Aorta (tissue), 5 donors: ENCODE data around the gene HSD17B12. TPM values are rescaled to one million over a fixed set of nuclear protein-coding genes. Genes with fewer than 3 reads are reported as not detected.
"Not testable (repeated sequence)": the region's sequence is repeated elsewhere in the genome, so short reads cannot be mapped to it uniquely, and the experiment has no call there.

Experiments
- ATAC-seq: fragments of 200-7000 bp; cut with Tn5 transposase; one replicate; pipeline ENCODE4 v1.9.1; 2022; ENCODE audit warnings: moderate library complexity; ENCODE audit not compliant: low FRiP score
- DNase-seq, 2 donors: peaks; one replicate each; pipeline ENCODE4 v3.0.0-alpha.2; 2020
- H3K27ac ChIP-seq, 2 donors: one replicate each; pipeline ENCODE4 v1.5.1; 2013; ENCODE audit warnings: low read length in 2 of 2, mild to moderate bottlenecking in 2 of 2, moderate library complexity in 2 of 2, control low read depth in 1 of 2, inconsistent platforms in 1 of 2, low read depth in 1 of 2
- H3K27me3 ChIP-seq, 2 donors: one replicate each; pipeline ENCODE4 v1.6.1; 2013; ENCODE audit warnings: control low read depth in 1 of 2, low read length in 1 of 2, mild to moderate bottlenecking in 1 of 2, moderate library complexity in 1 of 2; ENCODE audit not compliant: insufficient read depth in 2 of 2, control insufficient read depth in 1 of 2
- H3K36me3 ChIP-seq, 2 donors: one replicate each; pipeline ENCODE4 v1.6.1; 2013; ENCODE audit warnings: control low read depth in 1 of 2, low read length in 1 of 2, mild to moderate bottlenecking in 1 of 2; ENCODE audit not compliant: insufficient read depth in 2 of 2, control insufficient read depth in 1 of 2
- H3K4me1 ChIP-seq, 2 donors: one replicate each; pipeline ENCODE4 v1.6.1; 2013; ENCODE audit warnings: low read length in 2 of 2, control low read depth in 1 of 2, mild to moderate bottlenecking in 1 of 2, moderate library complexity in 1 of 2; ENCODE audit not compliant: insufficient read depth in 2 of 2, control insufficient read depth in 1 of 2
- H3K4me3 ChIP-seq, 2 donors: one replicate each; pipeline ENCODE4 v1.5.1; 2013; ENCODE audit warnings: low read length in 2 of 2, control low read depth in 1 of 2, mild to moderate bottlenecking in 1 of 2
- H3K9me3 ChIP-seq: one replicate; pipeline ENCODE4 v1.6.1; 2013; ENCODE audit warnings: mild to moderate bottlenecking, low read length; ENCODE audit not compliant: control insufficient read depth
- WGBS, 2 donors: extraction: QIAGEN DNeasy Blood & Tissue Kit; methylation state at CpG; one replicate each; pipeline ENCODE4 v1.1.7; 2013; 5-methylcytosine and 5-hydroxymethylcytosine counted together
- intact Hi-C, 2 donors: fragments of 100-400 bp; cut with DNase I; formaldehyde crosslinking; loops; one replicate each; pipeline versions ENCODE4 v1.14.2 to v1.15.0; 2022
- polyA plus RNA-seq, 2 donors: library from polyadenylated mRNA; stranded (reverse); fragments of 200-250 nt; gene quantifications; one replicate each; pipeline ENCODE4 v1.2.3, GENCODE V29; 2013
- total RNA-seq, 2 donors: library from RNA; stranded (reverse); fragmentation: NEBNext Ultra II Directional; extraction: Animal tissue kit (Norgen Biotek cat#: 25700); gene quantifications; one replicate each; pipeline ENCODE4 v1.2.1, GENCODE V29; 2021
- donor health status: healthy with polysubstance abuse.
- donor health status: Bipolar disorder and iron deficiency.
- donor health status: DM: no; HTN: no; CAD: no.
- donor health status: DM: no; HTN: no; CAD: no.
- donor health status: DM: yes; HTN: yes; CAD: no.

Gene HSD17B12
- total and polyA plus RNA-seq, 4 donors = 62.2 to 108 (median 87.3) TPM

DNA sequence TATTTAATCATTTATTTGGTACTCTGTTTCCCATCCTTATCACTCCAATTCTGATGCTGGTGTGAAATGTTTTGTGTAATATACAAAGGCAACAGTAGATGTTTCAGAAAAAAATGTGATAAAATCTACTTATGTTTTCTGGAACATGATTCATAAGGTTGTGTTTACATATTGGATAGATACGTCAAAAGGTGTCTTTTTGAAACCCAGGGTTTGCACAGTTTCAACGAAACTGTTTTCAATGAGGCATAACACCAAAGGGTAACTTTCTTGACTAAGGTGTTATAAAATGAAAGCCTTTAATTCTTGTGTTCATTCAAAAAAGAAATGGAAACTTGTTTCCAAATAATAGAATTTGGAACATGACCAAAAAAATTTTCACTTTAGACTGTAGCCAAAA, 33.8 kb upstream of the HSD17B12 start:
- Histone ChIP-seq H3K27me3 (no peaks in the 10 kb centered on the region), H3K36me3 (no peaks in the 10 kb centered on the region), H3K9me3 (no peaks in the 10 kb centered on the region), H3K4me1 (peaks cover 0 to 6% of the 10 kb centered on the region in 2 donors), H3K27ac (no peak overlapping the region), H3K4me3 (no peak overlapping the region)
- WGBS, 2 donors = 82 to 84% methylated on average over 2 of the region's 2 CpGs
- intact Hi-C loops = loop anchor here in 1 of 2 donors (5.0 kb wide), 1 partner anchor 36 kb away; the partner anchor contains the start of gene HSD17B12
- DNase-seq (no peak), ATAC-seq (no peak)

DNA sequence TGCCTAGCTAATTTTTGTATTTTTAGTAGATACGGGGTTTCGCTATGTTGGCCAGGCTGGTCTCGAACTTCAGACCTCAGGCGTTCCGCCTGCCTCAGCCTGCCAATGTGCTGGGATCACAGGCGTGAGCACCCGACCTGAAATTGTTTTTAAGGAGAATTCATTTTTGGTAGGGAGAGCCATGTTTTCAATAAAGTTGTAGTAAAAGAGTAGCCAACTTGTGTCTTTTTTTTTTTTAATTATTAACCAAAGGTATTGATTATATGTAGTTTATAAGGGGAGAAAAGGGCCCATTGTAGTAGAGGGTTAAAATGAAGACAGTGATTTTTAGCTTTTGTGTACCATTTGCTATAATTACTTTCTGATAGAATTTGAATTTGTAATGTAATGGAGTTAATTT, 31.6 kb upstream of the HSD17B12 start:
- H3K4me3 ChIP-seq = no peak overlapping the region
- no peaks in the 10 kb centered on the region for H3K36me3 ChIP-seq
- intact Hi-C loops = loop anchor here in 1 of 2 donors (5.0 kb wide), 1 partner anchor 33 kb away; the partner anchor contains the start of gene HSD17B12
- no peak for ATAC-seq
- no peak for DNase-seq
- peaks cover 0 to 6% of the 10 kb centered on the region in 2 donors for H3K4me1 ChIP-seq
- no peaks in the 10 kb centered on the region for H3K9me3 ChIP-seq
- H3K27ac ChIP-seq = no peak overlapping the region
- no peaks in the 10 kb centered on the region for H3K27me3 ChIP-seq
- WGBS, 2 donors = 97% methylated on average over 7 of the region's 7 CpGs

DNA sequence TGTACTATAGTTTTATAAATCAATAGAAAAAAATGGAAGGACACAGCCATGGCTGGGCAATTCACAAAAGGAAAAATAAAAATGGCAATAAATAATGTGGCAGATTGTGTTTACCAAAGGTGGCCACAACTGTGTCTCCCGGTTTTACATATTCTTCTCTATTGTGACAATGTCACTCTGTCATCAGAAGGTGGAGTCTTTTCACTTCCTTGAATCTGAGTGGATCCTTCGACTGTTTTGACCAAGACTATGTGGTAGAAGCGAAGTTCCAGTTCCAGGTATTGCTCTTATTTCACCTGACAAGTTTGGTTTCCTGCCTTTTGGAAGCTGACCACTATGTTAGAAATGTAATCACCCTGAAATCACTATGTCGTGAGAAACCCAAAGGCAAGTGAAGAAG, 31.0 kb upstream of the HSD17B12 start:
- Histone ChIP-seq H3K9me3 (no peaks in the 10 kb centered on the region), H3K4me1 (peaks cover 0 to 6% of the 10 kb centered on the region in 2 donors), H3K4me3 (no peak overlapping the region), H3K27me3 (no peaks in the 10 kb centered on the region), H3K36me3 (no peaks in the 10 kb centered on the region), H3K27ac (no peak overlapping the region)
- DNase-seq (no peak), ATAC-seq (no peak)
- 91 to 92% methylated on average over 4 of the region's 4 CpGs for WGBS, 2 donors
- intact Hi-C loops = loop anchor here in 1 of 2 donors (5.0 kb wide), 1 partner anchor 33 kb away; the partner anchor contains the start of gene HSD17B12

DNA sequence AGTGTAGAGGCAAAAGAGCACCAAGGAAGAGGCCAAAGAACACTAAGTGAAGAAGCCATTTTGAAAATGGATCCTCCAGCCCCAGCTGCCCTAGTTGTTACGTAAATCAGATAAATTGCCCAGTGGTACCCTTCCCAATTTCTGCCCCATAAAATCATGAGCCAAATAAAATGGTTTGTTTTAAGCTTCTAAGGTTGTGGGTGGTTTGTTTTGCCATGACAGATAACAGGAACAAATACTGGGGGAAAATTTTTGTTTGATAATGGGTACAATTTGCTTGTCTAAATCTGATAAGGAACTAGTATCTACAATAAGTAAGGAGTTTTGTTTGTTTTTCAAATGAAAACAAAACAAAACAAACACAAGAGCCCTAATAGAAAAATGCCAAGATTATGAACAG, 30.6 kb upstream of the HSD17B12 start:
- H3K27ac ChIP-seq = no peak overlapping the region
- no peak for ATAC-seq
- no peaks in the 10 kb centered on the region for H3K9me3 ChIP-seq
- 95 to 97% methylated on average over 1 of the region's 1 CpG for WGBS, 2 donors
- H3K4me1 ChIP-seq = peaks cover 0 to 2% of the 10 kb centered on the region in 2 donors
- intact Hi-C loops = loop anchor here in 1 of 2 donors (5.0 kb wide), 1 partner anchor 32 kb away; the partner anchor contains the start of gene HSD17B12
- H3K27me3 ChIP-seq = no peaks in the 10 kb centered on the region
- DNase-seq = no peak
- no peaks in the 10 kb centered on the region for H3K36me3 ChIP-seq
- no peak overlapping the region for H3K4me3 ChIP-seq

DNA sequence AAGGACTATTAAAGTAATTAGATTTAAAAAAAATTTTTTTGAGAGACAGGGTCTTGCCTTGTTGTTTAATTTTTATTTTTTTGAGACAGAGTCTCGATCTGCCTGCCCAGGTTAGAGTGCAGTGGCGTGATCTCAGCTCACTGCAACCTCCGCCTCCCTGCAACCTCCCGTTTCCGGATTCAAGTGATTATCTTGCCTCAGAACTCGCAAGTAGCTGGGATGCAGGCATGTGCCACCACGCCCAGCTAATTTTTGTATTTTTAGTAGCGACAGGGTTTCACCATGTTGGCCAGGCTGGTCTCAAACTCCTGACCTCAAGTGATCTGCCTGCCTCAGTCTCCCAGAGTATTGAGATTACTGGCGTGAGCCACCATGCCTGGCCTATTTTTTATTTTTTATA, 17.5 kb upstream of the HSD17B12 start:
- H3K4me3 ChIP-seq, H3K36me3 ChIP-seq, ATAC-seq, intact Hi-C loops, H3K4me1 ChIP-seq, H3K27me3 ChIP-seq, DNase-seq, H3K27ac ChIP-seq, H3K9me3 ChIP-seq: not testable (repeated sequence)
- WGBS, 2 donors = 83 to 87% methylated on average over 9 of the region's 9 CpGs

DNA sequence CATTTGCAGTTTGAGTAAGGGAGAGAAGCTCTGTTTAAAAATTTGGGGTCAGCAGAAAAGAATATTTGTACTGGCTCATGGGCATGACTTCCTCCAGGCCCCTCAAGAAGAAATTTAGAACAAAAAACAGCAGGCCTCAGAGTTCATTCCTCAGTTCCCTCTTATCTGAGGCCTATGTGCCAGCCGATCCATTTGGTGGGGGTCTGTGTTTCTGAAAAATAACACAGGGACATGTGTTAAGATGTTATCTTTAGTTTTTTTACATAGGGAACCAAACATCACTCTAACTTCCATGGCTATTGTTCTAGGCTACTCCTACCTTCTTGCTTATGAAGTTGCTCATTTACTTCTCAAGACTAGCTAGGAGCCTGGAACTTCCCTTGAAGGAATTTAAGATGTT, 16.2 kb upstream of the HSD17B12 start:
- intact Hi-C loops = no loop called here

DNA sequence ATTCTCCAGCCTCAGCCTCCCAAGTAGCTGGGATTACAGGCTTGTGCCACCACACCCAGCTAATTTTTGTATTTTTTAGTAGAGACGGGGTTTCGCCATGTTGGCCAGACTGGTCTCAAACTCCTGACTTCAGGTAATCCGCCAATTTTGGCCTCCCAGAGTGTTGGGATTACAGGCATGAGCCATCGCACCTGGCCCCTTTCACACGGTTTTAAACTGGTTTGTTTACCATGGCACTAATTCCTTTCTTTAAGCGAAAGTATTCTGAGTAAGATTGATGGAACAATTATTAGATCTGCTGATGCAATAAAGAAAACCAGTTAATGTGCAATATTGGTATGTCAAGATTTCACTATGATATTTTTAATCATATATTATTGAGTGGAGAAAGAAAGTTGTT, 9.3 kb upstream of the HSD17B12 start:
- intact Hi-C loops, ATAC-seq: not testable (repeated sequence)

More for the DNA sequence above, 16.2 kb upstream of the HSD17B12 start:
- Histone ChIP-seq H3K36me3 (no peaks in the 10 kb centered on the region), H3K27me3 (no peaks in the 10 kb centered on the region), H3K4me3 (no peak overlapping the region), H3K9me3 (peaks cover 2% of the 10 kb centered on the region), H3K4me1 (no peaks in the 10 kb centered on the region), H3K27ac (no peak overlapping the region)
- no peak for DNase-seq
- no peak for ATAC-seq
- 24 to 31% methylated on average over 1 of the region's 1 CpG for WGBS, 2 donors

DNA sequence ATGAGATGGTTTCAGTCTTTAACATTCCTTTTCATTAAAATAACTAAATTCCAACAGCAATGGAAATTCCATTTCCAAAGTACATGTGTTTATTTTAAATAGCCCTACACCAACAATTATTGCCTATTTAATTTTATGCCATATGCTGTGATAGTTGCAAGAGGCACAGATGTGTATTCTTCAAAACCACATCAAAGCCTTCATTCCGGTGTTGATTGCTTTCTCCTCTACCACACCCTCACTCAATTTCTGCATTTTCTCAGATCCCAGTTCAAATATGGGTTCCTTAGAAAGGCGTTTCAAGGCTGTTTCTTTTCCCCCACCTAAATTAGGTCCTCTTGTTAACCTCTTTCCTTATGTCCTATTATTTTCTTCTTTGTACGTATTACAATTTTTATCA, 6.0 kb upstream of the HSD17B12 start:
- DNase-seq = no peak
- Histone ChIP-seq H3K9me3 (no peaks in the 10 kb centered on the region), H3K4me3 (no peak overlapping the region), H3K27ac (no peak overlapping the region), H3K4me1 (no peaks in the 10 kb centered on the region), H3K27me3 (no peaks in the 10 kb centered on the region), H3K36me3 (no peaks in the 10 kb centered on the region)
- no peak for ATAC-seq
- 71 to 75% methylated on average over 3 of the region's 3 CpGs for WGBS, 2 donors
- intact Hi-C loops = no loop called here

More for the DNA sequence above, 9.3 kb upstream of the HSD17B12 start:
- H3K27me3 ChIP-seq, H3K9me3 ChIP-seq, H3K36me3 ChIP-seq, DNase-seq, H3K4me3 ChIP-seq, H3K4me1 ChIP-seq, H3K27ac ChIP-seq: not testable (repeated sequence)
- WGBS, 2 donors = 74 to 77% methylated on average over 6 of the region's 6 CpGs

DNA sequence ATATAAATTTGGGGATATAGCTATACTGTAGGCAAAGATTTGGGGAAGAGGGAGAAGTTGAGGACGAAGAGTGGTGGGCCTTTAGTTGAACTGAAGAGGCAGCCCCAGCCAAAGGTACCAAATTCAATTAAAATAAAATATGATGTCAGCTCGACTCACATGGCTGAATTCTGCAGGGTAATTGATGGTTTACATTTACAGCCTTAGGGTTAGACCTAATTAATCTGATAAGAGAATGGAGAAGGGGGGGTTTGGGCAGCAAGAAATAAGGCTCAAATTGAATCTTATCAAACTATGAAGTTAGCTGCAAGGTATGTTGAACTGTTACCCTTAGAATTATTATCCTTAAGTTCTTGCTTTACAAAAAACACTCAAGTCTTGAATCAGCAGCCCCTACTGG, 3.6 kb upstream of the HSD17B12 start:
- Histone ChIP-seq H3K27me3 (no peaks in the 10 kb centered on the region), H3K36me3 (no peaks in the 10 kb centered on the region), H3K27ac (no peak overlapping the region), H3K9me3 (no peaks in the 10 kb centered on the region), H3K4me1 (no peaks in the 10 kb centered on the region), H3K4me3 (no peak overlapping the region)
- WGBS, 2 donors = 50 to 58% methylated on average over 2 of the region's 2 CpGs
- intact Hi-C loops = no loop called here
- ATAC-seq (no peak), DNase-seq (no peak)
